GM21825 (cell line): ENCODE results near the gene POLR2L.
A peak's percentile ranks its signal among the peaks of the same experiment; 100 is the strongest.

ENCODE experiments used
- ATAC-seq: cut with Tn5 transposase; IDR thresholded peaks from one replicate; pipeline ENCODE4 v1.9.1; 2021; ENCODE audit warnings: mild to moderate bottlenecking, moderate library complexity; ENCODE audit not compliant: unreplicated experiment

POLR2L gene

DNA sequence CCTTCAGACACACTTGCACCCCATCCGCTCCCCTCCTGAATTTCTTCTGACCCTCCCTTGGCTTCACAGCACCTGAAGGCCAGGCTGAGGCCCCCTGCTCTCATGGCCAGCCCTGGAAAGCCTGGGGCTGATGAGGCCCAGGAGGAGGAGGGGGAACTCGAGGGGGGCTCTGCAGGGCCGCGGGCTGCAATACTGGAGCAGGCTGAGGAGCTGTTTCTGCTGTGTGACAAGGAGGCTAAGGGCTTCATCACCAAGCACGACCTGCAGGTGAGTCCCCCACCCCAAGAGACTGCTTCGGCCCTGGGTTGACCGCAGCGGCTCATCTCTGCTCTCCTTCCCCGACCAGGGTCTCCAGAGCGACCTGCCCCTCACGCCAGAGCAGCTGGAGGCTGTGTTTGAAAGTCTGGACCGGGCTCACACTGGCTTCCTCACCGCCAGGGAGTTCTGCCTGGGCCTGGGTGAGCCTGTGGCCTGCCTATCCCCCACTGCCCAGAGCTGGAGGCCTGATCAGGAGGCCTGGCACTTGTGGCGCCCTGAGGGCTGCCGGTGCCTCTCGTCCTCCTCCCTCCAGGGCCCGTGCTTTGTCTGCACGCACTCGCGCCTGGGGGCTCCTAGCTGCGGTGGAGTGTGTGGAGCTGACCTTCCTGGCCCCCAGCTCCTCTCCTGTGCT lies 13.7 kb downstream of the POLR2L start:
- ATAC-seq: no peak

DNA sequence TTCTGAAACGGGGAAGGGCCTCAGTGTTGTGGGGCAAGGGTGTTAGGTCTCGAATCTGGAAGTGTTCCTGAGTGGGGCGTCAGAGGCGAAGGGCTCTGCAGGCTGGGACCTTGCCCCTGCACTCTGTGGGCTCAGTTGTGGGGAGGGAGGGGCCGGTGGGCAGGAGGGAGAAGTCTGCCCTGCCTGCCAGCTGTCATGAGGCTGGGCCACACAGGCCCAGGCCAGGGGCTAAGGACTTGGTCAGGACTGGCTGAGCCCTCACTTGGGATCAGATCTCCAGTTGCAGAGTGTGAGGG lies 14.5 kb downstream of the POLR2L start, which contains the start of gene CRACR2B:
CRACR2B (plus strand) TSS at position 23 of the 296 bp plus-strand sequence. CDS start 689 bp downstream, outside the sequence.
- no peak for ATAC-seq

DNA sequence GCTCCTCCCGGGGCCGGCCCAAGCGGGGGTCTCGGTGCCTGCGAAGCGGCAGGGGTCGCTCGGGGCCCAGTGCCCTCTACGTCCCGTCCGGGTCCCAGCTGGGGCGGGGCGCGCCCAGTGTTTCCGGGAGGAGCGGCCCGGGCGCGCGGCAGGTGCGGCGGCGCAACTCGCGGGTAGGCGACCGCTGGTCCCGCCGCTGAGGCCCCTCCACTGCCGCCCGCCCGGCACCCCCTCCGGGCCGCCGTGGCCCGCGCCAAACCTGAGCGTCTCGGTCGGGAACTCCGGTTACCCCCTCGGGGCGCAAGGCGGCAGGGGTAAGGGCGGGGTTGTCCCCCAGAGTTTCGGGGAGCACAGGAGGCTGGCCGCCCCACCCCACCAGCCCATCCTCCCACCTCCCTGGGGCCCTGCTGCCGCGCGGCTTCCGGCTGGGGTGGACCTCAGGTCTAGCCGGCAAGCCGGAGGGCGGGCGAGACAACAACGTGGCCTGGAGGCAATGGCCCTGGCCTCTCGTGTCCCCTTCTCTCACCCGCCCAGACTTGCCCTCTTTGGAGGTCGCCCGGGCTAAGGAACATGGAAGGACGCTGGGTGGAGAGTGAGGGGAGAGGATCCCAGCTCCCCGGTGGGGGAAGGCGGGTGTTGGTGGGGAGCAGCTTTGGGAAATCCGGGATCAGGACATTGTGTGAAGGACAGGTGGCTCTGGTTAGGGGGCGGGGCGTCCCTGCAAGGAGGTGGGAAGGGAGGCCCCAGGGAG lies 15.0 kb downstream of the POLR2L start:
- ATAC-seq: peak; percentile 39

DNA sequence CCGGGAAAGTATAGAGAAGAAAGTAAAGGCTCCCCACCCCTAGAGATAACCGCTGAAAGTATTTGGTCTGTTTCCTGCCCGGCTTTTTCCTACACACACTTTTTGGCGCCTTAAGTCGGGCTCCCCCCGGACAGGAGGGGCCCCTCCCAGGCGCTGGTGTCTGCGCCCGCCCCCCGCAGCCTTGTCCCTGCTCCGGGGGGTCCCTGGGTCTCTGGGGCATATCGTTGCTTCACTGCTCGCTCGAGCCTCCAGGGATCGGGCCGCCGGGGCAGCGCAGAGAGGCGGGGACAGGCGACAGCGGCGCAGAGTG lies 15.5 kb downstream of the POLR2L start:
- ATAC-seq: no peak

DNA sequence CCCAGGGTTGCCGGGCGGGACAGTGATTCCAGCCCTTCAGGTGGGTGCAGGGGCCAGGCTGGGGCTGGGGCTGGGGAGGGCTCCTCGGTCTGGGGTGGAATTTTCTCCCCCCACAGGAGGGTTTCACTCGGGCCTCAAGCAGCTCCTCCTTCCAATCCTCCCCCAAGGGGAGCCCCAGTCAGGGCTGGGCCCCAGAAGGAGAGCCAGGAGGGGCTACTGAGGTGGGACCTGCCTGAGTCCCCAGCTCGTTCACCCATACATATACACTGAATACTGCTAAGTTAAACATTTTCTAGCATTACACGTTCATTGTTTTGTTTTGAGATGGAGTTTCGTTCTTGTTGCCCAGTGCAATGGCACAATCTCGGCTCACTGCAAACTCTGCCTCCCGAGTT lies 16.1 kb downstream of the POLR2L start:
- no peak for ATAC-seq

DNA sequence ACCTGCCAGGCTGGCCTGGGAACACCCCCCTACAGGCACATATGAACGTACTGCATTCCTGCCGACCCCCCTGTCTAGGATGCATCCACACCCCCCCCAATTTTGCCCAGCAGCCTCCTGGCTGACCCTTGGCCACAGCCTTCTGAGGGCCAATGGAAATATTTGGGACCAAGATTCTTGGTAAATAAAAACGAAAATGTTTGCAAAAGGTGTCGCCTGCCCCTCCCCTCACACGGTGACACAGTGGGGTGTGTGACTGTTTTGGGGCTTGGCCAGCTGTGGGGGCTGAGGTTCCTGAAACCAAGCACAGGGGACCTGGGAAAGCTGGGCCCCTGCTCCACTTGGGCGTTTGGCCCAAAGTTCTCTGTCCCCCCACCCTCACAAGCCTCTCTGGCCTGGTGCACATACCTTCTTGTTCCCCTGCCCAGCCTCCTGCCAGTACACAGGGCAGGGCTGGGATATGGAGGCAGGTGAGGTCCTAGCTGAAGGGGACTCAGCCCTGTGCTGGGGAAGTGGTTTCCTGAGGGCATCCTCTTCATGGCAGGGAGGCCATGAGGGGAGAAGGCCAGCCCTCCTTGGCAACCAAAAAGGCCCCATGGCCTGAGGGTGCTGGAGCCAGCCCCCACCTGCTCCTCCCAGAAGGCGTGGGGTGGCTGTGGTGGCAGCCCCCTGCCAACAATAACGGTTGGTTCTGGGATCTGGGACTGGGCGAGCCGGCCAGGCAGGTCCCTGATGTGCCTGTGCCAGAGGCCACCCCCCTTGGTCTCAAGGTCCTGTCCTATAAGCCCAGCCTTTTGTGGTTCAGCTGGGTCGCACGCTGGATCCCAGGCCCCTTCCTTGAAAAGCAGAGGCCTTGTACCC lies 16.7 kb downstream of the POLR2L start:
- ATAC-seq: no peak

DNA sequence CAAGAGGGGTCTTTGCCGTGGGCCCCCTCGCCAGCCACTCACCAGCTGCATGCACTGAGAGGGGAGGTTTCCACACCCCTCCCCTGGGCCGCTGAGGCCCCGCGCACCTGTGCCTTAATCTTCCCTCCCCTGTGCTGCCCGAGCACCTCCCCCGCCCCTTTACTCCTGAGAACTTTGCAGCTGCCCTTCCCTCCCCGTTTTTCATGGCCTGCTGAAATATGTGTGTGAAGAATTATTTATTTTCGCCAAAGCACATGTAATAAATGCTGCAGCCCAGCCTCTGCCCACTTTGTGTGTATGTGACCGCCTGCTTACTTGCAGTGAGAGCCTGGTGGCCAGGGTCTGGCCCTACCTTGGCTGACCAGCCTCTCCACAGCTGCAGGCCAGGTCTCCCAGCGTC lies 17.4 kb downstream of the POLR2L start:
- no peak for ATAC-seq

DNA sequence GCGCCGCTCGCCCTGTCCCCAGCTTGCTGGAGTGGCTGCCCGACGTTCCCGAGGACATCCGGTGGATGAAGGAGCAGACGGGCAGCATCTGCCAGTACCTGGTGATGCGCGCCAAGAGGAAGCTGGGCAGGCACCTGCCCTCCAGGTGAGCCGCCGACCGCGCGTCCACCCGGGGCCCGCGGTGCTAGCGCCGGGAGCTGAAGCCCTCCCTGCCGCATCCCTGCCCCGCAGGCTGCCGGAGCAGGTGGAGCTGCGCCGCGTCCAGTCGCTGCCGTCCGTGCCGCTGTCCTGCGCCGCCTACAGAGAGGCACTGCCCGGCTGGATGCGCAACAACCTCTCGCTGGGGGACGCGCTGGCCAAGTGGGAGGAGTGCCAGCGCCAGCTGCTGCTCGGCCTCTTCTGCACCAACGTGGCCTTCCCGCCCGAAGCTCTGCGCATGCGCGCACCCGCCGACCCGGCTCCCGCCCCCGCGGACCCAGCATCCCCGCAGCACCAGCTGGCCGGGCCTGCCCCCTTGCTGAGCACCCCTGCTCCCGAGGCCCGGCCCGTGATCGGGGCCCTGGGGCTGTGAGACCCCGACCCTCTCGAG lies 17.9 kb downstream of the POLR2L start:
- ATAC-seq: no peak

DNA sequence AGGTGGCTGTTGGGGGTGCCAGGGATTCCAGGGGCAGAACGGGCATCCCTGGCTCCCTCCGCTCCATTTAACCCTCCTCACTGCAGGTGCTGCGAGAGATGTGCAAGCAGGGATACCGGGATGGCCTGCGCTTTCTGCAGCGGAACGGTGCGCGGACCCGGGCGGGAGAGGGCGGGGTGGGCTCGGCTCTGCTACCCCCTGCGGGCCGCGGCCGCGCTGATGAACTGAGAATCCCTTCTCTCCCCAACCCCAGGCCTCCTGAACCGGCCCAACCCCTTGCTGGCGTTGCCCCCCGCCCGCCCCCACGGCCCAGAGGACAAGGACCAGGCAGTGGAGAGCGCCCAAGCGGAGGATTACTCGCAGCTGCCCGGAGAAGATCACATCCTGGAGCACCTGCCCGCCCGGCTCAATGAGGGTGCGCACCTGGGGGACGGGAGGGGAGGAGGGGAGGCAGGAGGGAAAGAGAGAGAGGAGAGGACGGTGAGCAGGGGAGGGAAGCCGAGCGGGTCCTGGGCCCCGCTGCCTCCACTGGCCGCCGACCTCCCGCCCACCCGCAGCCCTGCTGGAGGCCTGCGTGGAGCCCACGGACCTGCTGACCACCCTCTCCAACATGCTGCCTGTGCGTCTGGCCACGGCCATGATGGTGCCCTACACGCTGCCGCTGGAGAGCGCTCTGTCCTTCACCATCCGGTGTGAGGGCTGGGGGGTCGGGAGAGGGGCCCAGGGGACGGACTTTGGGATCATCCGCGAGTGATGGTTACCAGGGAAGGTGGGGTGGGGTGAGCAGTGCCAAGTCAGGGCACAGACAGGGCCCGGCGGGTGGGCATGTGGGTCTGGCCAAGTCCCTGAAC lies 18.7 kb downstream of the POLR2L start:
- ATAC-seq: no peak

DNA sequence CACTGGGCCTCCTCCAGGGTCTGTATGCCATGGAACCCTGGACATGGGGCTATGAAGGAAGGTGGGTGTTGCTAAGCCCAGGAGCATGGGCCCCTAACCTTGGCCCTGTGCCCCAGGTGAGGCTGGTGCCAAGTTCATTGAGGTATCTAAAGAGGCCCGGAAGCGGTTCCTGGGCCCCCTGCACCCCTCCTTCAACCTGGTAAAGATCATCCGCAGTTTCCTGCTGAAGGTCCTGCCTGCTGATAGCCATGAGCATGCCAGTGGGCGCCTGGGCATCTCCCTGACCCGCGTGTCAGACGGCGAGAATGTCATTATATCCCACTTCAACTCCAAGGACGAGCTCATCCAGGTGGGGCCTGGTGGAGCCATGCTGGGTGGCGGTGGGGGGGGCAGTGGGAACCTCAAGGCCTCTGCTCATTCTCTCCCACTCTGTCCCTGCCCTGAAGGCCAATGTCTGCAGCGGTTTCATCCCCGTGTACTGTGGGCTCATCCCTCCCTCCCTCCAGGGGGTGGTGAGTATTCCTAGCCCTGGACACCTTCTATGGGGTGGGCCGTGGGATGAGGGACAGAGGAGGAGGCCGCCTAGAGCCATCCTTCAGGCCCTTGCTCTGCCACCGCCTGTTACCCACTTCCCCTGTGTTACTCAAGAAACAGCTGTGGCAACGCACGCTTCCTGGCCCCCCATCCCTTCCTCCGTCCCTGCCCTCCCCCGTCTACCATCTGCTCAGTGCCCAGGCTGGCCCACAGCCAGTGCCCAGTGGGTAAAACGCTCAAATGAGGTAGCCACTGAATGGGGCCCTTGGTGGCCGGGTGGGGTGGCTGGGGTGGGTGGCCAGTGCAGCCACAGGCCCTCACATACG lies 20.6 kb downstream of the POLR2L start:
- no peak for ATAC-seq

DNA sequence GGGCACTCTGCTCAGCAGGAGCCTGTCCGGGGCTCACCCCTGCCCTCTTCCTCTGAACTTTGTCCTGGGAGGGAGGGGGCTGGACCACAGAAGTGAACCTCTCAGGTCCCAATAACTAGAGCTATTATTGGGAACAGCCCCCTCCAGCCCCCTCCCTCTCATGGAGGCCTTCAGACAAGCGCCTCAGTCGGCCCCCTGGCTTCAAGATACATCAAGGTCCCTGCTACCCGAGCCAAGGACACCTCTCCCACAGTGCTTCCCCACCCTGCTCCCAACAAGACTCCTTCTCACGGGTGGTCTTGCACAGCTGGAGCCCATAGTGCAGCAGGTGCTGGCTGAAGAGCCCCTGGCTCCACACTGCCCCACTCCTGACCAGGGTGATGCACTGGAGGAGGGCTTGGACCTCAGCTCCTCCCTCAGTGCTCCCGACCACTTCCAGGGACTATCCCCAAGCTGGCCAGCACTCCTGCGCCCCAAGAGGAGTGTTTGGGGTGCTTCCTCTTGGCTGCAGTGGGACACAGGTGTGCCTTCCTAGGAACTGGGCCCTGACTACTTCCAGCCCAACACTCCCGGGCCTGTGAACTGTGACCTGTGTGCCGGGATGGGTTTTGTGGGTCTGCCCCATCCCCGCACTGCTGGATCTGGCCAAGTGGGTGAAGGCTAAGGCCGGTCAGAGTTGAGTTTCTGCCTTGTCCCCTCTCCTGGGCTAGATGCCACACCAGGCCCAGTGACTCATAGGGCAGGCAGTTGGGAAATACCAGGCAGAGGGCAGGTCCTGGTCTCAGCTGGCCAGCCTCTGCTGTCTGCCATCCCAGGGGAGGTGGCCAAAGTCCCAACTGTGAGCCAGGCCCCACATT lies 21.4 kb downstream of the POLR2L start:
- no peak for ATAC-seq

DNA sequence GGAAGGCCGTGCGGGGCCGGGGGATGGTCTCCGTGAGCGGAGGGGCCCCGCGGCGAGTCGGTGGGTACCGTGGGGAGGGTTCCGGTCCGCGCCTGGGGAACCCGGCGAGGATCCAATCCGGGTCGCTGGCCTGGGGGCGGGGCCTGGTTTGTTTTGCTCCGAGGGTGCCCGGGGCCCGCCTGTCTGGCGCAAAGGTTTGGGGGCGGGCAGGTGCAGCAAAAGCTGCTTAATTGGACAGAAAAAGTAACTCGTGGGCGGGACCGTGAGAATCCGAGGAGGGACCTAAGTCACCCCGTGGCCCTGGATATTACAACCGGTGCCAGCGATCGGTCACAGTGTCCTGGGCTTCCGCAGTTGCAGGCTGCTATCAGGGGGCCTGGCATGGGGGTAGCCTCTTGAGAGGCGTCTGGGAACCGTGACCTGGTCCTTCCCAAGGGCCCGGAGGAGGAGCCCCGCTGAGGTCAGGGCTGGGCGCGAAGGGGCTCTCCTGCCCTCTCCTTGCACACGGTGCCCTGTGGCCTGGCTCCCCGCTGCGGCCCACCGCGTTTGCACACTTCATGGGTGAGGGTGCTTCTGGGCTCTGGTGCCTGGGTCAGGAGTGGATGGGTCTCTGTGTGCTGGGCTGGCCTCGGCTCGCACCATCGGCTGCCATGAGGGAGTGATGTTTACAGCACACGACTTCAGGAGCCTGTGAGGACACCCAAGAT lies 22.2 kb downstream of the POLR2L start:
- peak; percentile 51 for ATAC-seq

DNA sequence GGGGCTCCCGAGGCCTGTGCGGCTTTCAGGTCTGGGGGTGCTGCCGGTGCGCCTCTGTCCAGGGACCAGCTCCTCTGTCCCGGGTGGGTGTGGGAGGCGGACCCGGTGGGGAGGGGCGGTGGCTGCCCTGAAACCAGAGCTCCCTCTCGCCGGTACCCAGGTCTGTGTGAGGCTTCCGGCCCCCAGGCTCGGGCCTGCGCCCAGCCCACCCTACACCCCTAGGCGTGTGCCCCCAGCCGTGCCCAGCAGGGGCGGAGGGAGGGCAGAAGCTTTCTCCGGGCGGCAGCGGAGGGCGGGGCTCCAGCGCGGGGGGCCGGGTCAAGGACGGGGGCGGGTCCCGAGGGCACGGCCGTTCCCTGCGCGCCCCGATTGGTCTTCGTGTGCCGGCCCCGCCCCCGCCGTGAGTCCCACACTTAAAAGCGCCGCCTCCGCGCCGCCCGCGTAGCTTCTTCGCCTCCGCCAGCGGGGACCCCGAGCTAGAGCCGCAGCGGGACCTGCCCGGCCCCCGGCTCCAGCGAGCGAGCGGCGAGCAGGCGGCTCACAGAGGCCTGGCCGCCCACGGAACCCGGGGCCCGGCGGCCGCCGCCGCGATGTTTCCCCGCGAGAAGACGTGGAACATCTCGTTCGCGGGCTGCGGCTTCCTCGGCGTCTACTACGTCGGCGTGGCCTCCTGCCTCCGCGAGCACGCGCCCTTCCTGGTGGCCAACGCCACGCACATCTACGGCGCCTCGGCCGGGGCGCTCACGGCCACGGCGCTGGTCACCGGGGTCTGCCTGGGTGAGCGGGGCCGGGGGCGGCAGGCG lies 23.0 kb downstream of the POLR2L start:
- peak; percentile 65 for ATAC-seq

DNA sequence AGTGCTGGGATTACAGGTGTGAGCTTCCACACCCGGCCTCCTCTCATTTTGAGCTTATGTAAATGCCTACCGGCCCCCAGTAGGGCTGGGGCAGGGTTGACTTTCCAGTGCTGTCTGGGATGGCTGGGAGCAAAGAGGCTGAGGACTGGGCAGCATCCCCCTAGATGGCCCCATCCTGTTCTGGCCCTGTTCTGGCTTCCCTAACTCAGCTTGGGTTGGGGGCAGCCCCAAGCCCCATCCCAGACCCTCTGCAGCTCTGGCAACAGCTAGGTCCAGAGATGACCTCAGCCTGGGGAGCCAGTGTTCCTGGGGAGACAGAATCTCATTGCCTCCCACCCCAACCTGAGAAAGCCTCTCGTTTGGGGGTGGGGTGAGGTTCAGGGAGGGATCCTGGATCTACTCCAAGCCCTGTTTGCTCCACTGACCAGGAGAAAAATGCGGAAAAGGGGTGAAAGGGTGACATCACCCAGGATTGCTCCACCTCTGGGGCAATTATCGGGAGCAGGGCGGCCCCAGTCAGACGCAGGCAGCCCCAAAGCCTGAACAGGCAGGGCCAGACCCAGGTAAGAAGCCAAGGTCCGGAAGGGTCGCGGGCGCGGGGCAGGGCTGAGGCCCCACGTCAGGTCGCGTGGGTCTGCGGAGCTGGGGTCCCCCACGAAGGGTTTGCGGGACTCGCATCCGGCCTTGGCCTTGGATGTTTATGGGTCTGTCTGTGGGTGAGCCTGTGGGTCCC lies 23.8 kb downstream of the POLR2L start, which contains the start of gene PNPLA2:
PNPLA2 (plus strand) TSS at position 519 of the 733 bp plus-strand sequence. CDS start 805 bp downstream, outside the sequence.
- ATAC-seq: no peak

DNA sequence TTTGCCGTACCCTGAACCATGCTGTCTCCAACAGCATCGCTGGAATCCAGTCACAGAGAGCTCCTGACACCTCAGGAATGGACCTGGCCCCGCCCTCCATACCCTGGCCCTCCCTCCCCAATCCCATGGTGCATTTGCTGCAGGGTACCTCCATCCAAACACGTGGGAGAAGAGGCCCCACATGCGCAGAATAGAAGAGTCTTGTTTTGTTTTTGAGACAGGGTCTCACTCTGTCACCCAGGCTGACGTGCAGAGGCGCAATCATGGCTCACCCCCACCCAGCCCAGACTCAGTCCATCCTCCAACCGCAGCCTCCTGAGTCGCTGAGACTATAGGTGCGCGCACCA lies 25.9 kb downstream of the POLR2L start:
- ATAC-seq: no peak

DNA sequence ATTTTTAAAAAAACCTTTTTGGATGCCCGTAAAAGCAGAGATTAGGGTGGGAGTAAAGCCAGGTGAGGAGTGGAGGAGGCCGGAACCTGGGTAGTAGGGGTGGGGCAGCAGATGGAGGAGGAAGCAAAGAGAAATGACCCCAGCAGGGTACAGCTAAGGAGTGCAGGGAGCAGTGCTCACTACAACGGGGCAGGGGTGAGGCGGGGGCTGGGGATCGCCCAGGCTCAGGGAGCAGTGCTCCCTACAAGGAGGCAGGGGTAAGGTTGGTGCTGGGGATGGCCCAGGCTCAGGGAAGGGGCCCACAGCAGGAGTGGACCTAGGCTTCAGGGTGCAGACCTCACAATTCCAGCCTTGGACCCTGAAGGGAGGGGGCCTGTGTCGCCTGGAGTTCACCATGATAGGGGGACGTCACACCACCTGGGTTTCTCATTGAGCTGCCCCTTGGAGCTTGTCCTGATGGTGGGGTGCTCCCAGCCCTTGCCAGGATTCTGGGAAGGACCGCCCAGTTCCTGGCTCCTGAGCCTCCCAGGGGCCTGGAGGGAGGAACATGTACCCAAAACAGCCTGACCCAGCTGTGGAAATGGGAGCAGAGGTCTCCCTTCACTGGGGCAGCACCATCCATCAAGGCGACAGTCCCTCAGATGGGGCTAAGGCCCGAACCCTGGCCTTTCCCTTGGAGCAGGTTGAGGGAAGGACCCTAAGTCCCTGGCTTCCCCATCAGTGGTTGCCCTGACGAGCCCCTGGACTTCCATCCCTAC lies 26.5 kb downstream of the POLR2L start:
- ATAC-seq: no peak
